ENCODE results near the gene DSCAM.

DNA sequence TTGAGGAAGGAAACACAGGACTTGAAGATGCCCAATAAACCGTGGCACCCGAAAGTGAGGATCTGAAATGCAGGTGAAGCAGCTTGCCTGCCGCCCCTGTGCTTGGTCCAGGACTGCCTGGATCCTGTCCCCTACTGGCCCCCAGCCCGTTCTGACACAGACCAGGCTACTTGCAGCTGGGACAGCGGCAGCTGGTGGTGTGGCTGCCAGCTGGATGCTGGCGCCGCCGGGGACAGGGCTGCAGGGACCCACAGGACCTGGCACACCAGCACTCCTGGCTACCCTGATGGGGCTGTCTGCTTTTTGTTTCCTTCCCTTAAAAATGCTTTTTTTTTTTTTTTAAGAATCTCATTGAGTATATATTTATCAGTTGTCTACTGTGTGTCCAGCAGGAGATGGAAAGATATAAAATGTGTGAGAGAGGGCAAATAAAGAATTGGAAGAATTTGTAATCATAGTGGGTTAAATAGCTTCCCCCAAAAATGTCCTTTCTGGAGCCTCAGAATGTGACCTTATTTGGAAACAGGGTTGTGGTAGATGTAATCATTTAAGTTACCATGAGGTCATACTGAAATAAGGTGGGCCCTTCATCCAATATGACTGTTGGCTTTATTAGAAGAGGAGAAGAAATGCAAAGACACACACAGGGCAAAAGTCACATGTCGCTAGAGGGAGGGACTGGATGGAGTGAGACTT is 165.6 kb downstream of the DSCAM start:
- TF ChIP-seq, protein P1, sequence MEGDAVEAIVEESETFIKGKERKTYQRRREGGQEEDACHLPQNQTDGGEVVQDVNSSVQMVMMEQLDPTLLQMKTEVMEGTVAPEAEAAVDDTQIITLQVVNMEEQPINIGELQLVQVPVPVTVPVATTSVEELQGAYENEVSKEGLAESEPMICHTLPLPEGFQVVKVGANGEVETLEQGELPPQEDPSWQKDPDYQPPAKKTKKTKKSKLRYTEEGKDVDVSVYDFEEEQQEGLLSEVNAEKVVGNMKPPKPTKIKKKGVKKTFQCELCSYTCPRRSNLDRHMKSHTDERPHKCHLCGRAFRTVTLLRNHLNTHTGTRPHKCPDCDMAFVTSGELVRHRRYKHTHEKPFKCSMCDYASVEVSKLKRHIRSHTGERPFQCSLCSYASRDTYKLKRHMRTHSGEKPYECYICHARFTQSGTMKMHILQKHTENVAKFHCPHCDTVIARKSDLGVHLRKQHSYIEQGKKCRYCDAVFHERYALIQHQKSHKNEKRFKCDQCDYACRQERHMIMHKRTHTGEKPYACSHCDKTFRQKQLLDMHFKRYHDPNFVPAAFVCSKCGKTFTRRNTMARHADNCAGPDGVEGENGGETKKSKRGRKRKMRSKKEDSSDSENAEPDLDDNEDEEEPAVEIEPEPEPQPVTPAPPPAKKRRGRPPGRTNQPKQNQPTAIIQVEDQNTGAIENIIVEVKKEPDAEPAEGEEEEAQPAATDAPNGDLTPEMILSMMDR (IDR thresholded peaks at IDR 0.05), result no peak
- no peak for TF ChIP-seq EP300 (IDR thresholded peaks at IDR 0.05)
